IMR-90 (cell line): ENCODE measurements around the gene HMG20A. TPM values are rescaled to one million over a fixed set of nuclear protein-coding genes. Genes with fewer than 3 reads are reported as not detected.
A peak's percentile ranks its signal among the peaks of the same experiment; 100 is the strongest.

Experiments used
- ATAC-seq: fragments of 200-7000 bp; cut with Tn5 transposase; 2 replicates; pipeline ENCODE4 v1.9.1; 2020; ENCODE audit warnings: low read depth, mild to moderate bottlenecking, moderate library complexity
- BruUV-seq: library from RNA; stranded (reverse); fragments of 400-500 nt; replicated peaks from 2 replicates; lab custom pipeline; 2021; lab: Mats Ljungman, UMichigan
- CTCF ChIA-PET: fragments of 300-600 bp; formaldehyde crosslinking; extraction: SDS; loops from one replicate; lab custom pipeline; 2021; ENCODE audit warnings: antibody characterized with exemption; lab: Yijun Ruan, JAX
- POLR2A ChIA-PET: fragments of 300-600 bp; sonication (Branson Sonifier 250); formaldehyde crosslinking; loops from one replicate; lab custom pipeline; 2022; ENCODE audit warnings: antibody characterized with exemption; ENCODE audit not compliant: unreplicated experiment; lab: Charles Lee
- DNase-seq: peaks from one replicate; pipeline ENCODE4 v3.0.0; 2013
- H2AFZ ChIP-seq: replicated peaks from 2 replicates; pipeline ENCODE3; 2013; ENCODE audit warnings: low read length, mild to moderate bottlenecking; ENCODE audit not compliant: poor library complexity
- H2AK5ac ChIP-seq: 2 replicates; pipeline ENCODE4 v1.6.1; 2013; ENCODE audit warnings: low read depth, low read length, inconsistent platforms
- H2AK9ac ChIP-seq: replicated peaks from 2 replicates; pipeline ENCODE3; 2013; ENCODE audit warnings: mild to moderate bottlenecking, low read depth, low read length, moderate library complexity; ENCODE audit not compliant: poor library complexity
- H2BK120ac ChIP-seq: 2 replicates; pipeline ENCODE4 v1.6.1; 2013; ENCODE audit warnings: low read depth, low read length, inconsistent platforms
- H2BK15ac ChIP-seq: 3 replicates; pipeline ENCODE4 v1.6.1; 2013; ENCODE audit warnings: low read depth, low read length, inconsistent platforms
- H2BK20ac ChIP-seq: 2 replicates; pipeline ENCODE4 v1.6.1; 2013; ENCODE audit warnings: low read depth, mild to moderate bottlenecking, inconsistent platforms, low read length, moderate library complexity
- H2BK5ac ChIP-seq: 2 replicates; pipeline ENCODE4 v1.6.1; 2013; ENCODE audit warnings: mild to moderate bottlenecking, low read depth, low read length, inconsistent platforms; ENCODE audit not compliant: poor library complexity, severe bottlenecking
- H3K14ac ChIP-seq: replicated peaks from 2 replicates; pipeline ENCODE4 v1.6.1; 2013; ENCODE audit warnings: low read depth, low read length, inconsistent platforms
- H3K18ac ChIP-seq: 2 replicates; pipeline ENCODE4 v1.6.1; 2013; ENCODE audit warnings: low read depth, low read length, control low read depth
- H3K23ac ChIP-seq: 2 replicates; pipeline ENCODE4 v1.6.1; 2013; ENCODE audit warnings: low read depth, low read length, inconsistent platforms
- H3K27ac ChIP-seq: 2 replicates; pipeline ENCODE4 v1.5.1; 2013; ENCODE audit warnings: mild to moderate bottlenecking, control low read depth, low read length; ENCODE audit not compliant: insufficient read depth
- H3K27me3 ChIP-seq: 2 replicates; pipeline ENCODE4 v1.6.1; 2013; ENCODE audit warnings: low read length; ENCODE audit not compliant: control insufficient read depth, insufficient read depth
- H3K36me3 ChIP-seq: 2 replicates; pipeline ENCODE4 v1.6.1; 2013; ENCODE audit warnings: low read length, mixed read lengths; ENCODE audit not compliant: control insufficient read depth, insufficient read depth
- H3K4ac ChIP-seq: 2 replicates; pipeline ENCODE4 v1.6.1; 2013; ENCODE audit warnings: low read depth, low read length, inconsistent platforms
- H3K4me1 ChIP-seq: 2 replicates; pipeline ENCODE4 v1.6.1; 2013; ENCODE audit warnings: low read length, mixed read lengths; ENCODE audit not compliant: control insufficient read depth, insufficient read depth
- H3K4me2 ChIP-seq: 2 replicates; pipeline ENCODE4 v1.6.1; 2013; ENCODE audit warnings: low read depth, mild to moderate bottlenecking, control low read depth, low read length, moderate library complexity
- H3K4me3 ChIP-seq: 2 replicates; pipeline ENCODE4 v1.5.1; 2013; ENCODE audit warnings: low read depth, mild to moderate bottlenecking, control low read depth, low read length, moderate library complexity; ENCODE audit not compliant: insufficient read depth
- H3K56ac ChIP-seq: 2 replicates; pipeline ENCODE4 v1.6.1; 2013; ENCODE audit warnings: low read length, inconsistent platforms; ENCODE audit not compliant: insufficient read depth; ENCODE audit errors: extremely low read depth
- H3K79me1 ChIP-seq, 2 experiments: 2 replicates each; pipeline ENCODE4 v1.6.1; 2013; ENCODE audit warnings: low read length in 2 of 2, inconsistent platforms in 1 of 2, low read depth in 1 of 2
- H3K9ac ChIP-seq: 2 replicates; pipeline ENCODE4 v1.6.1; 2013; ENCODE audit warnings: low read depth, low read length, control low read depth
- H3K9me1 ChIP-seq: 2 replicates; pipeline ENCODE4 v1.6.1; 2013; ENCODE audit warnings: low read length, inconsistent platforms; ENCODE audit not compliant: insufficient read depth
- H3K9me3 ChIP-seq: 2 replicates; pipeline ENCODE4 v1.6.1; 2013; ENCODE audit warnings: low read length; ENCODE audit not compliant: control insufficient read depth, insufficient read depth
- H4K20me1 ChIP-seq: 2 replicates; pipeline ENCODE4 v1.6.1; 2013; ENCODE audit warnings: low read length, inconsistent platforms; ENCODE audit not compliant: insufficient read depth
- H4K5ac ChIP-seq: 2 replicates; pipeline ENCODE4 v1.6.1; 2013; ENCODE audit warnings: mild to moderate bottlenecking, low read depth, low read length, control low read depth
- H4K8ac ChIP-seq, 2 experiments: 2 replicates each; pipeline ENCODE4 v1.6.1; 2013; ENCODE audit warnings: low read depth in 2 of 2, low read length in 2 of 2, control low read depth in 1 of 2, inconsistent platforms in 1 of 2
- H4K91ac ChIP-seq: 2 replicates; pipeline ENCODE4 v1.6.1; 2013; ENCODE audit warnings: low read depth, low read length, inconsistent platforms; ENCODE audit not compliant: insufficient read depth
- CEBPB ChIP-seq: IDR thresholded peaks from 2 replicates; pipeline ENCODE4 v1.6.1; 2012; ENCODE audit warnings: low read depth, low read length, improper control_type of control experiment
- FOS ChIP-seq: fragments of 150-350 bp; IDR thresholded peaks from 2 replicates; pipeline ENCODE4 v1.6.1; 2016; ENCODE audit warnings: low read depth, low read length
- MXI1 ChIP-seq: IDR thresholded peaks from 2 replicates; pipeline ENCODE4 v1.6.1; 2012; ENCODE audit warnings: low read depth, mild to moderate bottlenecking, low read length, moderate library complexity, borderline replicate concordance
- WGBS, 2 experiments: methylation state at CpG; one replicate each; pipeline versions ENCODE4 v1.1.5 to v1.1.7; 2013; ENCODE audit warnings: missing lambda C conversion rate in 2 of 2; ENCODE audit not compliant: insufficient read length in 1 of 2; ENCODE audit errors: extremely low coverage in 2 of 2; 5-methylcytosine and 5-hydroxymethylcytosine counted together
- dilution Hi-C: fragments of 300-500 bp; cut with HindIII; formaldehyde crosslinking; loops from one replicate; pipeline ENCODE4 v1.14.3; 2018; ENCODE audit warnings: low sequenced_read_pairs; ENCODE audit not compliant: unreplicated experiment
- in situ Hi-C: fragments of 300-500 bp; cut with MboI; formaldehyde crosslinking; loops from 3 replicates; pipeline ENCODE4 v1.14.3; 2019; ENCODE audit warnings: low sequenced_read_pairs, inconsistent platforms, mixed read lengths
- intact Hi-C: fragments of 100-400 bp; cut with micrococcal nuclease; formaldehyde crosslinking; loops from 2 replicates; pipeline ENCODE4 v1.10.0; 2022
- polyA plus RNA-seq, 3 experiments: library from polyadenylated mRNA; depleted of rRNA; stranded (reverse); fragments of >200 nt; gene quantifications; 2 replicates each; pipeline ENCODE4 v1.2.3, GENCODE V29; 2012; ENCODE audit warnings: low replicate concordance in 1 of 3
- total RNA-seq: library from RNA; depleted of rRNA; stranded (reverse); fragments of >200 nt; gene quantifications from 2 replicates; pipeline ENCODE4 v1.2.3, GENCODE V29; 2012

Gene HMG20A
- total and polyA plus RNA-seq, 2 of the 4 experiments (the other 2 are of a cell fraction) = 22.3 to 25.3 TPM

- no peak for TF ChIP-seq MXI1
Measured at GRCh38 chr15:77415450-77416147, 5.1 kb upstream of the HMG20A start (continued).

GRCh38 chr15:77416148-77416455 lies 4.6 kb upstream of the HMG20A start:
- Histone ChIP-seq H2AK5ac (no peak overlapping the region), H3K27me3 (no peaks in the 10 kb centered on the region), H2AK9ac (no peak overlapping the region), H3K4me3 (no peak overlapping the region), H3K4ac (no peak overlapping the region), H3K9me3 (no peaks in the 10 kb centered on the region), H3K56ac (no peak overlapping the region), H4K91ac (no peak overlapping the region), H3K27ac (no peak overlapping the region), H4K20me1 (peaks cover 69% of the 10 kb centered on the region), H3K79me1 (peaks cover 14 to 71% of the 10 kb centered on the region in 2 experiments), H2BK15ac (0 out of 3 replicates have a peak overlapping the region, but pooled peaks have one; percentile 9), H3K9ac (no peak overlapping the region), H3K9me1 (peaks cover 11% of the 10 kb centered on the region), H4K8ac (no peak overlapping the region), H3K4me1 (peaks cover 12% of the 10 kb centered on the region), H2BK120ac (no peak overlapping the region), H3K36me3 (no peaks in the 10 kb centered on the region), H3K4me2 (peak overlapping the region; percentile 11; the same call in 1 of the 2 replicates), H4K5ac (no peak overlapping the region), H2BK5ac (no peak overlapping the region), H3K23ac (peak overlapping the region; percentile 26; the same call in 1 of the 2 replicates), H2BK20ac (no peak overlapping the region), H3K14ac (peak overlapping the region; percentile 3; the same call in 1 of the 2 replicates), H3K18ac (no peak overlapping the region), H2AFZ (no peak overlapping the region)
- ATAC-seq (no peak), DNase-seq (peak; percentile 60)
- in situ Hi-C loops (no loop called here), dilution Hi-C loops (no loop called here), intact Hi-C loops (no loop called here)
- CTCF ChIA-PET = interaction anchor here (1.2 kb wide), 1 partner anchor 81 kb away, joined by 4 read pairs; no protein-coding TSS in a partner anchor
- TF ChIP-seq FOS (no peak), CEBPB (peak; percentile 71)
- WGBS, 2 experiments = 15% methylated on average over 2 of the region's 2 CpGs; no CpG with 5 or more reads in 1 of the 2 experiments
- no TSS peak for BruUV-seq
- POLR2A ChIA-PET = no interaction called here
